Mesothelial cell of epicardium (in vitro differentiated cells): ENCODE data around the gene NFASC. TPM values are rescaled to one million over a fixed set of nuclear protein-coding genes. Genes with fewer than 3 reads are reported as not detected.

Experiments used
- DNase-seq, 2 experiments: peaks; one replicate each; pipeline ENCODE4 v3.0.0; 2021; ENCODE audit warnings: low spot score in 2 of 2; ENCODE audit not compliant: unreplicated experiment in 2 of 2
- H3K27ac Mint-ChIP-seq: 2 replicates; pipeline ENCODE4 v1.8.0; 2021; ENCODE audit warnings: mixed read lengths
- H3K27me3 Mint-ChIP-seq: 2 replicates; pipeline ENCODE4 v1.8.0; 2021; ENCODE audit warnings: low read depth, mixed read lengths
- H3K36me3 Mint-ChIP-seq: 2 replicates; pipeline ENCODE4 v1.8.0; 2021; ENCODE audit warnings: mixed read lengths
- H3K4me1 Mint-ChIP-seq: 2 replicates; pipeline ENCODE4 v1.8.0; 2021; ENCODE audit warnings: mixed read lengths
- H3K4me3 Mint-ChIP-seq: 2 replicates; pipeline ENCODE4 v1.8.0; 2021; ENCODE audit warnings: mild to moderate bottlenecking, moderate library complexity, mixed read lengths
- H3K9me3 Mint-ChIP-seq: 2 replicates; pipeline ENCODE4 v1.8.0; 2021; ENCODE audit warnings: mixed read lengths
- CTCF ChIP-seq: fragments of 200-600 bp; sonication (generic); IDR thresholded peaks from one replicate; pipeline ENCODE4 v1.5.0; 2021; ENCODE audit warnings: antibody characterized with exemption; ENCODE audit not compliant: unreplicated experiment
- total RNA-seq: library from RNA; stranded (reverse); gene quantifications from 3 replicates; pipeline ENCODE4 v1.2.1, GENCODE V29; 2021

Gene NFASC
- total RNA-seq, 1 donor from 2014 or later, result 0.72 TPM

- H3K4me1 Mint-ChIP-seq, result no peaks in the 10 kb centered on the region
These were observed 2.5 kb downstream of the NFASC start for GRCh38 chr1:204873176-204873575.

GRCh38 chr1:204873714-204874113 lies 3.1 kb downstream of the NFASC start:
- TF ChIP-seq CTCF, result no peak
- Mint-ChIP-seq H3K27ac (no peak overlapping the region), H3K4me3 (no peak overlapping the region), H3K27me3 (peaks cover 85% of the 10 kb centered on the region), H3K36me3 (no peaks in the 10 kb centered on the region), H3K4me1 (no peaks in the 10 kb centered on the region), H3K9me3 (no peaks in the 10 kb centered on the region)
- DNase-seq, result no peak

More at GRCh38 chr1:204873176-204873575, 2.5 kb downstream of the NFASC start:
- Mint-ChIP-seq H3K36me3 (no peaks in the 10 kb centered on the region), H3K4me3 (no peak overlapping the region), H3K27ac (no peak overlapping the region), H3K9me3 (no peaks in the 10 kb centered on the region), H3K27me3 (peaks cover 80% of the 10 kb centered on the region)
- no peak for DNase-seq
- TF ChIP-seq CTCF, result no peak

- no peak for DNase-seq
- Mint-ChIP-seq H3K4me3 (no peak overlapping the region), H3K36me3 (no peaks in the 10 kb centered on the region), H3K27ac (no peak overlapping the region), H3K27me3 (peaks cover 86% of the 10 kb centered on the region), H3K4me1 (peaks cover 1% of the 10 kb centered on the region), H3K9me3 (no peaks in the 10 kb centered on the region)
- TF ChIP-seq CTCF, result no peak
These were observed 3.6 kb downstream of the NFASC start for GRCh38 chr1:204874274-204874673.

- Mint-ChIP-seq H3K27ac (no peak overlapping the region), H3K4me1 (peaks cover 2% of the 10 kb centered on the region), H3K27me3 (peaks cover 90% of the 10 kb centered on the region), H3K36me3 (no peaks in the 10 kb centered on the region), H3K4me3 (no peak overlapping the region), H3K9me3 (no peaks in the 10 kb centered on the region)
- DNase-seq, result no peak
- TF ChIP-seq CTCF, result no peak
These were observed 4.6 kb downstream of the NFASC start for GRCh38 chr1:204875255-204875654.

GRCh38 chr1:204878621-204879234 lies 8.1 kb downstream of the NFASC start:
- H3K27ac Mint-ChIP-seq, result no peak overlapping the region
- TF ChIP-seq CTCF, result no peak
- peaks cover 89% of the 10 kb centered on the region for H3K27me3 Mint-ChIP-seq
- peaks cover 6% of the 10 kb centered on the region for H3K4me1 Mint-ChIP-seq
- no peak for DNase-seq
- no peaks in the 10 kb centered on the region for H3K9me3 Mint-ChIP-seq
- H3K4me3 Mint-ChIP-seq, result no peak overlapping the region
- H3K36me3 Mint-ChIP-seq, result no peaks in the 10 kb centered on the region

GRCh38 chr1:204879351-204879750 lies 8.7 kb downstream of the NFASC start:
- no peaks in the 10 kb centered on the region for H3K36me3 Mint-ChIP-seq
- TF ChIP-seq CTCF, result no peak
- no peak for DNase-seq
- peaks cover 6% of the 10 kb centered on the region for H3K4me1 Mint-ChIP-seq
- no peak overlapping the region for H3K27ac Mint-ChIP-seq
- H3K9me3 Mint-ChIP-seq, result no peaks in the 10 kb centered on the region
- H3K4me3 Mint-ChIP-seq, result no peak overlapping the region
- H3K27me3 Mint-ChIP-seq, result peaks cover 89% of the 10 kb centered on the region
